NT2/D1 (cell line): ENCODE data around the gene TSC1.
A peak's percentile ranks its signal among the peaks of the same experiment; 100 is the strongest.

Source experiments
- DNase-seq: peaks from one replicate; pipeline ENCODE4 v3.0.0-alpha.2; 2011; ENCODE audit warnings: low read depth, low spot score
- H3K27me3 ChIP-seq: 2 replicates; pipeline ENCODE4 v1.6.0; 2011; ENCODE audit warnings: mild to moderate bottlenecking; ENCODE audit not compliant: insufficient read length, insufficient read depth
- H3K36me3 ChIP-seq: 2 replicates; pipeline ENCODE4 v1.6.1; 2011; ENCODE audit warnings: mild to moderate bottlenecking, low read length, mixed read lengths; ENCODE audit not compliant: insufficient read depth, insufficient read length
- H3K4me1 ChIP-seq: 2 replicates; pipeline ENCODE4 v1.5.1; 2011; ENCODE audit not compliant: insufficient read depth, insufficient read length
- H3K4me3 ChIP-seq: 2 replicates; pipeline ENCODE4 v1.5.1; 2011; ENCODE audit warnings: low read depth; ENCODE audit not compliant: insufficient read length
- H3K9ac ChIP-seq: 2 replicates; pipeline ENCODE4 v1.6.0; 2011; ENCODE audit warnings: low read depth; ENCODE audit not compliant: insufficient read length
- H3K9me3 ChIP-seq: 2 replicates; pipeline ENCODE4 v1.5.1; 2011; ENCODE audit warnings: mild to moderate bottlenecking, low read length; ENCODE audit not compliant: insufficient read depth
- SUZ12 ChIP-seq: IDR thresholded peaks from 2 replicates; pipeline ENCODE4 v1.6.1; 2011; ENCODE audit not compliant: insufficient read length, insufficient read depth; ENCODE audit errors: extremely low read depth
- YY1 ChIP-seq: IDR thresholded peaks from 2 replicates; pipeline ENCODE4 v1.6.1; 2011; ENCODE audit not compliant: insufficient read length, insufficient read depth
- ZNF274 ChIP-seq: IDR thresholded peaks from 2 replicates; pipeline ENCODE4 v1.6.1; 2011; ENCODE audit warnings: mild to moderate bottlenecking, low read depth, low read length

The TSC1 gene

GRCh38 chr9:132878695-132879456, 65.5 kb downstream of the TSC1 start, which contains the start of gene SPACA9:
TSS of gene SPACA9 (plus strand) at chr9:132878898. CDS start at chr9:132883948, 5,050 bp downstream.
- Histone ChIP-seq H3K9me3 (no peaks in the 10 kb centered on the region), H3K27me3 (peaks cover 36% of the 10 kb centered on the region), H3K4me1 (peaks cover 9% of the 10 kb centered on the region), H3K9ac (peak within 1 kb of the TSS; percentile 83), H3K4me3 (peak within 1 kb of the TSS; percentile 82), H3K36me3 (no peaks in the 10 kb centered on the region)
- no peak for DNase-seq
- TF ChIP-seq SUZ12 (no peak), YY1 (no peak), ZNF274 (no peak)

GRCh38 chr9:132877824-132878694, 66.4 kb downstream of the TSC1 start, which contains the start of gene AK8:
TSS of gene AK8 (minus strand) at chr9:132878284. CDS start at chr9:132878255, 29 bp downstream.
- Histone ChIP-seq H3K27me3 (peaks cover 36% of the 10 kb centered on the region), H3K4me3 (peak within 1 kb of the TSS; percentile 82), H3K9ac (peak within 1 kb of the TSS; percentile 83), H3K36me3 (no peaks in the 10 kb centered on the region), H3K9me3 (no peaks in the 10 kb centered on the region), H3K4me1 (peaks cover 7% of the 10 kb centered on the region)
- DNase-seq = peak; percentile 47
- TF ChIP-seq SUZ12 = peak; percentile 70
- TF ChIP-seq YY1 = no peak
- no peak for TF ChIP-seq ZNF274

GRCh38 chr9:132877458-132877823, 67.0 kb downstream of the TSC1 start:
- Histone ChIP-seq H3K9ac (peak overlapping the region; percentile 83), H3K9me3 (no peaks in the 10 kb centered on the region), H3K4me1 (peaks cover 5% of the 10 kb centered on the region), H3K4me3 (peak overlapping the region; percentile 82), H3K27me3 (peaks cover 36% of the 10 kb centered on the region), H3K36me3 (no peaks in the 10 kb centered on the region)
- DNase-seq = no peak
- TF ChIP-seq ZNF274 (no peak), SUZ12 (no peak), YY1 (no peak)

- H3K9me3 ChIP-seq = no peaks in the 10 kb centered on the region
- no peak overlapping the region for H3K4me3 ChIP-seq
- TF ChIP-seq SUZ12 (no peak), ZNF274 (no peak), YY1 (no peak)
- H3K27me3 ChIP-seq = peaks cover 36% of the 10 kb centered on the region
- H3K4me1 ChIP-seq = no peaks in the 10 kb centered on the region
- no peak overlapping the region for H3K9ac ChIP-seq
- DNase-seq = no peak
- H3K36me3 ChIP-seq = no peaks in the 10 kb centered on the region
Observed at GRCh38 chr9:132876849-132877248, 67.6 kb downstream of the TSC1 start.

GRCh38 chr9:132875159-132875558, 69.3 kb downstream of the TSC1 start:
- Histone ChIP-seq H3K9ac (no peak overlapping the region), H3K4me1 (no peaks in the 10 kb centered on the region), H3K4me3 (no peak overlapping the region), H3K9me3 (no peaks in the 10 kb centered on the region), H3K36me3 (no peaks in the 10 kb centered on the region), H3K27me3 (peaks cover 36% of the 10 kb centered on the region)
- TF ChIP-seq YY1 = no peak
- TF ChIP-seq ZNF274 = no peak
- no peak for TF ChIP-seq SUZ12
- no peak for DNase-seq

DNA sequence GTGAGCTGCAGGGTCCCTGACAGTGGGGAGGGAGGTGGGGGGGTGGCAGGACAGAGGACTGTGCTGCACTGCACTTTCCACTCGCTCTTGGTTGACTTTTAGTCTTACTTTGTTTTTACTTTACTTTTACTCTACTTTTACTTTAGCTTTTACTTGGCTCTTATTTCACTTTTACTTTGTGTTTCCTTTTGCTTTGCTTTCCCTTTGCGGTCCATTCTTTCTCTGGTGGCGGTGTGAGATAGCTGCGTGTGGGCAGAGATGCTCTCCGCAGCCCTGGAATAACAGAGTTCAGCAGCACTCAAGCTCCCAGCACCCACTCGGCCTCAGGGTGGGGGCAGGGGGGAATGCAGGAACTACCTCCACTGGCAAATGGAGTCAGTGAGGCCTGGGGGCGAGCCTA, 71.0 kb downstream of the TSC1 start:
- Histone ChIP-seq H3K36me3 (no peaks in the 10 kb centered on the region), H3K27me3 (peaks cover 31% of the 10 kb centered on the region), H3K4me1 (no peaks in the 10 kb centered on the region), H3K9me3 (no peaks in the 10 kb centered on the region), H3K9ac (no peak overlapping the region), H3K4me3 (no peak overlapping the region)
- no peak for TF ChIP-seq SUZ12
- no peak for TF ChIP-seq ZNF274
- no peak for TF ChIP-seq YY1
- DNase-seq = no peak

DNA sequence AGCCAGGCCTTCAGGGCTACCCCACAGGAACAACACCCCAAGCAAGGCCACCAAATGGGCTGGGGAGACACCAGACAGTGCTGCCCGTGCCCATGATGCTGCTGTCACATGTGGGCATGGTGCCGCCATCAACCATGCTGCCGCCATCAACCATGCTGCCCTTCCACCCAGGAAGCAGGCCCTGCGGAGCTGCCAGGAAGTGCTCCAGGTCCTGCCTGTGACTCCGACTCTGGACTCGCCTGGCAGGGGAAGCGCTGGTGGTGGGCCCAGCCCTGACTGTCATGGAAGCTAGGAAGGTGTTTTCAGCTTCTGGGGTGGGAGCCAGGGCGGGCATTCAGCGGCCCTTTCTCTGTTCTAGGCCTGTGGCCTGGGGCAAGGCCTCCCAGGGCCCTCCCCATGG, 75.2 kb downstream of the TSC1 start:
- no peak overlapping the region for H3K9ac ChIP-seq
- no peak for TF ChIP-seq SUZ12
- TF ChIP-seq ZNF274 = no peak
- TF ChIP-seq YY1 = no peak
- H3K4me3 ChIP-seq = no peak overlapping the region

More for the DNA sequence above, 75.2 kb downstream of the TSC1 start:
- no peaks in the 10 kb centered on the region for H3K27me3 ChIP-seq
- H3K36me3 ChIP-seq = no peaks in the 10 kb centered on the region
- H3K4me1 ChIP-seq = peaks cover 2% of the 10 kb centered on the region
- no peak for DNase-seq
- H3K9me3 ChIP-seq = no peaks in the 10 kb centered on the region
